ENCODE data around the gene MAGI2. TPM values are rescaled to one million over a fixed set of nuclear protein-coding genes. Genes with fewer than 3 reads are reported as not detected.

MAGI2 gene
- total and polyA plus RNA-seq, 2 experiments from 2014 or later, result 10.4 to 26.4 TPM

GRCh38 chr7:79064187-79064823 lies 389.2 kb downstream of the MAGI2 start:
- DNase-seq (ENCODE audit: low spot score) (no peak), ATAC-seq (no peak)
- Mint-ChIP-seq H3K4me1 (no peaks in the 10 kb centered on the region), H3K27me3 (ENCODE audit: insufficient read depth, low read depth, poor library complexity) (no peaks in the 10 kb centered on the region), H3K4me3 (no peak overlapping the region), H3K36me3 (ENCODE audit: low read depth) (no peaks in the 10 kb centered on the region), H3K27ac (no peak overlapping the region), H3K9me3 (no peaks in the 10 kb centered on the region)
- no peak overlapping the region for H2AFZ ChIP-seq
- H3K4me3 ChIP-seq, result no peak overlapping the region
- no peak overlapping the region for H3K27ac ChIP-seq (ENCODE audit: low read depth)
- no peaks in the 10 kb centered on the region; the same call in 1 of the 2 replicates for H3K4me1 ChIP-seq (ENCODE audit: insufficient read depth)
- TF ChIP-seq ETS1 (IDR thresholded peaks at IDR 0.05), result no peak
- no peak for TF ChIP-seq POLR2AphosphoS5 (IDR thresholded peaks at IDR 0.05; ENCODE audit: low read depth)
- no peak for TF ChIP-seq ZNF331 (CRISPR knock-in tag; IDR thresholded peaks at IDR 0.05; ENCODE audit: low read depth)
- no peak for TF ChIP-seq EZH2phosphoT487 (IDR thresholded peaks at IDR 0.05; ENCODE audit: unreplicated experiment)
- TF ChIP-seq REST (IDR thresholded peaks at IDR 0.05; ENCODE audit: unreplicated experiment), result no peak
- no peak for TF ChIP-seq JUNB (IDR thresholded peaks at IDR 0.05; ENCODE audit: unreplicated experiment)
- no peak for TF ChIP-seq STAT1 (IDR thresholded peaks at IDR 0.05; ENCODE audit: unreplicated experiment)
- TF ChIP-seq NANOG (IDR thresholded peaks at IDR 0.05; ENCODE audit: borderline replicate concordance), result no peak
- TF ChIP-seq ZNF114 (CRISPR knock-in tag; IDR thresholded peaks at IDR 0.05), result no peak
- no peak for TF ChIP-seq ZNF462 (CRISPR knock-in tag; IDR thresholded peaks at IDR 0.05)
- TF ChIP-seq EZH2 (IDR thresholded peaks at IDR 0.05; ENCODE audit: low read depth, unreplicated experiment), result no peak
- TF ChIP-seq CREB1 (CRISPR knock-in tag; IDR thresholded peaks at IDR 0.05; ENCODE audit: low read depth), result no peak
- TF ChIP-seq CTCF (conservative IDR thresholded peaks at IDR 0.05; ENCODE audit: low read depth in 2 of 2), result no peak
- no peaks in the 10 kb centered on the region for H3K27me3 ChIP-seq (ENCODE audit: insufficient read depth)
- H3K79me2 ChIP-seq (replicated peaks; ENCODE audit: insufficient read depth), result no peaks in the 10 kb centered on the region
- H3K36me3 ChIP-seq (ENCODE audit: insufficient read depth), result no peaks in the 10 kb centered on the region
- H3K9me2 ChIP-seq (ENCODE audit: insufficient read depth), result no peaks in the 10 kb centered on the region
- no peaks in the 10 kb centered on the region for H4K20me1 ChIP-seq (replicated peaks; ENCODE audit: insufficient read depth)
- no peaks in the 10 kb centered on the region for H3F3A ChIP-seq (replicated peaks; ENCODE audit: low read depth)
- no peak overlapping the region for H3K4me2 ChIP-seq
